Suprapubic skin (tissue), 4 donors: ENCODE results near the gene FOXRED2.

Experiments
- CTCF ChIP-seq, 2 donors: fragments of 200-600 bp in 1 of 2; fragments of 450-650 bp in 1 of 2; sonication (generic) in 1 of 2; IDR thresholded peaks; one replicate each; pipeline ENCODE4 v1.5.1; 2016 to 2019; ENCODE audit warnings: antibody characterized with exemption in 2 of 2, mild to moderate bottlenecking in 1 of 2, moderate library complexity in 1 of 2
- EP300 ChIP-seq: sonication (generic); formaldehyde crosslinking; IDR thresholded peaks from one replicate; pipeline ENCODE4 v1.6.1; 2017; ENCODE audit warnings: antibody characterized with exemption
- POLR2A ChIP-seq, 2 donors: fragments of 450-650 bp; IDR thresholded peaks; one replicate each; pipeline ENCODE4 v1.6.1; 2017; ENCODE audit warnings: antibody characterized with exemption in 2 of 2, mild to moderate bottlenecking in 2 of 2, moderate library complexity in 2 of 2
- POLR2AphosphoS5 ChIP-seq, 3 donors: sonication (generic); formaldehyde crosslinking; IDR thresholded peaks; one replicate each; pipeline ENCODE4 v1.6.1; 2017; ENCODE audit warnings: antibody characterized with exemption in 3 of 3

DNA sequence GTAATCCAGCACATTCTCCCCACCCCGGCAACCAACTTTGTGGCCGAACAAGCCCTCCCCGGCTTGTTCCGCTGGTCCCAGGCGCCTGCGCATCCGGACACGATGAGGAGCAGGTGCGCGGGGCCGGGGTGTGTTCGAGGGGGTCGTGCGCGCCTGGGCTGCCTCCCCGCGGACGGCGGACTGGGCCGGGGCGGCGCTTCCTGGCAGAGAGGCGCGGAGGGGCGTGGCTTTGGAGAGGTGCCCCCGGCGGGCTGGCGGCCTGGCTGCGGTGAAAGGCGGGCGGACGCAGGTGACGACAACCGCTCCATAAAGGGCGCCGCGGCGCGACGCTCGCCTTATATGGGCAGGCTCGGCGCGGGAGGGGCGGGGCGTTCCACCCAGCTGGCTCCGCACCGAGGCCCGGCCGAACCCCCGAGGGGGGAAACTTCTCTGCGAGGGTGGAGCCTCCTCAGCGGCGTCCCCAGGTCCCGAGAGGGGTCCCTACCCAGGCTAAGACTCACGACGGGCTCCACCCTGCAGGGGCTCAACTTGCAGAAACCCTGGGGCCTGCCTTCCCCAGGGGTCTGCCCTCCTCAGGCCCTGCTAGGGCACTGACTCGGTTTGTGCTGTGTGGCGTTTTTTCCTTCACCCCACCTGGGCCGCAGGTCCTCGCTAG, 51.8 kb downstream of the FOXRED2 start:
- no peak for TF ChIP-seq CTCF (IDR thresholded peaks at IDR 0.05)
- TF ChIP-seq EP300: no peak
- TF ChIP-seq POLR2AphosphoS5 (IDR thresholded peaks at IDR 0.05): peak in 1 of 3 donors; percentile 68
- TF ChIP-seq POLR2A (IDR thresholded peaks at IDR 0.05): peak in 1 of 2 donors; percentile 23
